ENCODE results near the gene XDH.

GRCh38 chr2:31413862-31414550 lies 536 bp downstream of the XDH start:
- no peak for TF ChIP-seq CTCF (IDR thresholded peaks at IDR 0.05)
- no peak for TF ChIP-seq POLR2A (IDR thresholded peaks at IDR 0.05)
